Hepatocyte (in vitro differentiated cells): ENCODE data around the gene PTPRK.

Experiments used
- EZH2 ChIP-seq: fragments of 200-600 bp; sonication (generic); IDR thresholded peaks from 2 replicates; pipeline ENCODE4 v1.6.1; 2016; ENCODE audit warnings: antibody characterized with exemption, mild to moderate bottlenecking, borderline replicate concordance
- EZH2phosphoT487 ChIP-seq: fragments of 200-600 bp; sonication (generic); IDR thresholded peaks from one replicate; pipeline ENCODE4 v1.6.1; 2018; ENCODE audit warnings: antibody characterized with exemption, mild to moderate bottlenecking, low read depth, moderate library complexity; ENCODE audit not compliant: unreplicated experiment, severe bottlenecking
- TF ChIP-seq, protein P1 (sequence below): fragments of 200-600 bp; sonication (generic); IDR thresholded peaks from 2 replicates; pipeline ENCODE4 v1.5.1; 2016; ENCODE audit warnings: antibody characterized with exemption, mild to moderate bottlenecking; ENCODE audit not compliant: poor library complexity

- TF ChIP-seq, protein P1, sequence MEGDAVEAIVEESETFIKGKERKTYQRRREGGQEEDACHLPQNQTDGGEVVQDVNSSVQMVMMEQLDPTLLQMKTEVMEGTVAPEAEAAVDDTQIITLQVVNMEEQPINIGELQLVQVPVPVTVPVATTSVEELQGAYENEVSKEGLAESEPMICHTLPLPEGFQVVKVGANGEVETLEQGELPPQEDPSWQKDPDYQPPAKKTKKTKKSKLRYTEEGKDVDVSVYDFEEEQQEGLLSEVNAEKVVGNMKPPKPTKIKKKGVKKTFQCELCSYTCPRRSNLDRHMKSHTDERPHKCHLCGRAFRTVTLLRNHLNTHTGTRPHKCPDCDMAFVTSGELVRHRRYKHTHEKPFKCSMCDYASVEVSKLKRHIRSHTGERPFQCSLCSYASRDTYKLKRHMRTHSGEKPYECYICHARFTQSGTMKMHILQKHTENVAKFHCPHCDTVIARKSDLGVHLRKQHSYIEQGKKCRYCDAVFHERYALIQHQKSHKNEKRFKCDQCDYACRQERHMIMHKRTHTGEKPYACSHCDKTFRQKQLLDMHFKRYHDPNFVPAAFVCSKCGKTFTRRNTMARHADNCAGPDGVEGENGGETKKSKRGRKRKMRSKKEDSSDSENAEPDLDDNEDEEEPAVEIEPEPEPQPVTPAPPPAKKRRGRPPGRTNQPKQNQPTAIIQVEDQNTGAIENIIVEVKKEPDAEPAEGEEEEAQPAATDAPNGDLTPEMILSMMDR, result no peak
- TF ChIP-seq EZH2phosphoT487 (no peak), EZH2 (no peak)
These were observed 571.1 kb downstream of the PTPRK start for GRCh38 chr6:127949251-127949650.
